Kasumi-1 (cell line): Measurements from ENCODE around the gene VSTM2A.
"Not testable (repeated sequence)": the region's sequence is repeated elsewhere in the genome, so short reads cannot be mapped to it uniquely, and the experiment has no call there.

ENCODE experiments used
- DNase-seq, 2 experiments: peaks; one replicate each; lab custom pipeline; 2025; lab: John Stamatoyannopoulos, UW

VSTM2A gene, protein sequence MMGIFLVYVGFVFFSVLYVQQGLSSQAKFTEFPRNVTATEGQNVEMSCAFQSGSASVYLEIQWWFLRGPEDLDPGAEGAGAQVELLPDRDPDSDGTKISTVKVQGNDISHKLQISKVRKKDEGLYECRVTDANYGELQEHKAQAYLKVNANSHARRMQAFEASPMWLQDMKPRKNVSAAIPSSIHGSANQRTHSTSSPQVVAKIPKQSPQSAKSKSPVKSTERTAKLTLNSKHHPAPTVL

DNA sequence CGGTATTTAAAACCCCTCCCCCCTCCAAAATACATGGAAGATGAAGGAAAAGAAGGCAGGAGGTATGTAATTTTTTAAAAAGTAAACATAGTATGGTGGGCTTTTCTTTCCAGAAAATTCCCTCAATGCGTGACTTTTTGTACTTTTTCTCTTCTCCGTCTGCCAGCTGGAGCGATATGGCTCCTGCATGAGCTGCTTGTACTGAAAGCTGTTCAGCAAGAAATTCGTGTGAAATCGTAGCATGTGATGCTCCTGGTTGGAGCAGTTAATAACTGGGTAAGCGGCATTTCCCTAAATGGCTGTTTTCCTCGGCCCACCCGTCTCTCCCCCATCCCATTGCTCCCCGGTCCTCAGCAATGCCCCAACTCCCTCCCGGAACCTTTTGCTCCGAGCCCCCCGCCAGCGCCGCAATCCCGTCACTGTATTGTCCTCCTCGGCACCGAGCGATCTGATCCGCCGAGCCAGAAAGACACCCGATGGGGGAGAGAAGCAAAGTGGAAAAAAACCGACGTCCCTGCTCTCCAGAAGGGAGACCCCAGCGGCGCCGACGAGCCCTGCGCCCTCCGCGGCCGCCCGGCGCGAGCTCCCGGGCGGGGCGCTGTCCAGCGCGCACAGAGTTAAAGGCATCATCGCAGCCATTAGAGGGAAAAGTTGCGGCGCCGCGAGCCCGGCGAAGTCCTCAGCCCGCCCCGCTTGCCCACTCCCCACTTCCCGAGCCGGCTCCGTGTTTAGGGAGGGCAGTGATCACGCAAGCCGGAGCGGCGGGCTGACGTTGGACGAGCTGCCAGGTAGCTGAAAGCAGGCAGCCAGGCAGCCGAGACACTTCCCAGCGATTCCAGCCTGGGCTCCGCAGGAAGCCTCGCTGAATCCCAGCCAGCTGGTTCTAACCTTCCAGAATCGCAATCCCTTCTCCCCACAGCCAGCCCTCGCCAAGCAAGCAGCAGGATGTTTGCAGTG lies at the start of gene VSTM2A:
TSS of gene VSTM2A (plus strand) at position 707 of the 957 bp plus-strand sequence. CDS start 356 bp downstream, outside the sequence.
- no peak for DNase-seq

DNA sequence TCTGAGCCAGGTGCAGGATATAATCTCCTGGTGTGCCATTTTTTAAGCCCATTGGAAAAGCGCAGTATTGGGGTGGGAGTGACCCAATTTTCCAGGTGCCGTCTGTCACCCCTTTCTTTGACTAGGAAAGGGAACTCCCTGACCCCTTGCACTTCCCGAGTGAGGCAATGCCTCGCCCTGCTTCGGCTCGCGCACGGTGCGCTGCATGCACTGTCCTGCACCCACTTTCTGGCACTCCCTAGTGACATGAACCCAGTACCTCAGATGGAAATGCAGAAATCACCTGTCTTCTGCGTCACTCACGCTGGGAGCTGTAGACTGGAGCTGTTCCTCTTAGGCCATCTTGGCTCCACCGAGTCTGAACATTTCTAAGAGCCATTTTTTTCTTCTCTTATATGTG lies 37.6 kb upstream of the VSTM2A start:
- DNase-seq = not testable (repeated sequence)

DNA sequence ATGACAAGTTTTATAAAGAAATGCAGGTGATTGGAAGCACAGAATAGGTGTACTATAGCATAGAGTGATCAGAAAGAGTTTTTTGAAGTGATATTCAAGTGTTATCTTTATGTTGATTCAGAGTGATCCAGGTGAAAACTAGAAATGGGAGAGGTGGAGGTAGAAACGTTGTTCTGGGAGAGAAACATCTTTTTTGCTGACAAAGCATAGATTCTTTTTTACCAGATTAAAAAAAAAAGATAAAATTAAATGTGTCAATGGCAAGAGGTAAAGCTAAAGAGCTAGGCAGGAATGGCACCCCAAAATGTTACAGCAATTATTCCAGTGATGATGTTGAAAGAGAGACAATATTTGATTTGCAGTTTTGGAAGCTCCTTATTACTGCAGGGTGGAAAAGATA lies 12.6 kb upstream of the VSTM2A start:
- no peak for DNase-seq

- no peak for DNase-seq
Observed at GRCh38 chr7:54538122-54538521, 4.1 kb upstream of the VSTM2A start.

- DNase-seq = no peak
Observed at GRCh38 chr7:54543051-54543488, 895 bp downstream of the VSTM2A start.

DNA sequence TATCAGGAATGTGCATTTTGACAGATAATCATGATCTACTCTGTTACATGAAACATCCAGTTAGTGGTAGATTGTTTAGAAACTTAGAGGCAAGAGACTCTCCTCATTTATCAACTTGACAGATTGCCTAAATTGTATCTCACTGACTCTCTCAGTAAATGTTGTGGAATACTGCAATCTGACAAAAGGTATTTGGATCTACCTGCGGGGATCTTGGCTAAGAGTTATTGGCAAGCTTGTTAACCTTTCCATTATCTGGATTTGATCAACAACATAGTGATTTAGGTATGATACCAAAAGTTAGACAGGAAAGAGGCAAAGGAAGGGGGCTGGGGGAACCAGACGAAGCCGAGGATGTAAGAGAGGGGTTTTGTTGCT lies 2.0 kb downstream of the VSTM2A start:
- DNase-seq = no peak

- no peak for DNase-seq
Observed at GRCh38 chr7:54544527-54545240, 2.5 kb downstream of the VSTM2A start.

DNA sequence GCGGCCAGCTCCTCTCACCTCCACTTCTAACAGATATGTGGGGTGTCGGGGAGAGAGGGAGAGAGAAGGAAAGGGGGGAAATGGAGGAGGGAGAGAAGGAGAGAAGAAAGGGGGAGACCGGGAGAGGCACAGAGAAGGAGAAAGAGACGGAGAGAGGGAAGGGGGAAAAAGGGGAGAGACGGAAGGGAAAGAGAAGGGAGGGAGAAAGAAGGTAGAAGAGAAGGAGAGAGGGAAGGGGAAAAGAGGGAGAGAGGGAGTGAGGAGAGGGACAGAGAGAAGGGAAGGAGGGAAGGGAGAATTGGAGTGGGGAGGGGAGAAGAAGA lies 3.0 kb downstream of the VSTM2A start:
- DNase-seq = no peak

- no peak for DNase-seq
Observed at GRCh38 chr7:54546081-54546985, 4.2 kb downstream of the VSTM2A start.

- DNase-seq = no peak
Observed at GRCh38 chr7:54546986-54547314, 4.8 kb downstream of the VSTM2A start.

- no peak for DNase-seq
Observed at GRCh38 chr7:54550471-54550870, 8.3 kb downstream of the VSTM2A start.

DNA sequence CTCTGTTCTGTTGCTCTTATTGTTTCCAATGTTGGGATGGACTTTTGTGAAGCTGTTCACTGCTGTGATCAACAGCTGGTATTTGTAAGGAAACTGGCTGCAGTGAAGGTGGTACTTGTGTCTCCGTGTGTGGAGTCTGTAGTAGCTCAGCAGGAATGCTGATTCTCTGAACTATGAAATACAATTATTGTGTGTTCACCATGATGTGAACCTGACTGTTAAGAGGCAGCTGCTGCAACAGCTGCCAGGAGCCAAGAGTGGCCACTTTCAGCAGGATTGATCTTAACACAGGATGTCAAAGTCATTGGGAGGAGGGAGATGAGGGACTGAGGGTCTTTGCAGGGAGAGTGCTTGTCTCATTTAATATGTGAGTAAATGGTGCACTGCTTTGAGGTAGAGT lies 13.9 kb downstream of the VSTM2A start:
- DNase-seq = no peak

GRCh38 chr7:54559401-54559800 lies 17.2 kb downstream of the VSTM2A start:
- no peak for DNase-seq

GRCh38 chr7:54560198-54560597 lies 18.0 kb downstream of the VSTM2A start:
- no peak for DNase-seq

GRCh38 chr7:54560723-54561122 lies 18.5 kb downstream of the VSTM2A start:
- no peak for DNase-seq

GRCh38 chr7:54563329-54563916 lies 21.2 kb downstream of the VSTM2A start:
- DNase-seq = no peak

GRCh38 chr7:54565432-54565831 lies 23.3 kb downstream of the VSTM2A start:
- DNase-seq = no peak

GRCh38 chr7:54581511-54581910 lies 39.3 kb downstream of the VSTM2A start:
- no peak for DNase-seq

DNA sequence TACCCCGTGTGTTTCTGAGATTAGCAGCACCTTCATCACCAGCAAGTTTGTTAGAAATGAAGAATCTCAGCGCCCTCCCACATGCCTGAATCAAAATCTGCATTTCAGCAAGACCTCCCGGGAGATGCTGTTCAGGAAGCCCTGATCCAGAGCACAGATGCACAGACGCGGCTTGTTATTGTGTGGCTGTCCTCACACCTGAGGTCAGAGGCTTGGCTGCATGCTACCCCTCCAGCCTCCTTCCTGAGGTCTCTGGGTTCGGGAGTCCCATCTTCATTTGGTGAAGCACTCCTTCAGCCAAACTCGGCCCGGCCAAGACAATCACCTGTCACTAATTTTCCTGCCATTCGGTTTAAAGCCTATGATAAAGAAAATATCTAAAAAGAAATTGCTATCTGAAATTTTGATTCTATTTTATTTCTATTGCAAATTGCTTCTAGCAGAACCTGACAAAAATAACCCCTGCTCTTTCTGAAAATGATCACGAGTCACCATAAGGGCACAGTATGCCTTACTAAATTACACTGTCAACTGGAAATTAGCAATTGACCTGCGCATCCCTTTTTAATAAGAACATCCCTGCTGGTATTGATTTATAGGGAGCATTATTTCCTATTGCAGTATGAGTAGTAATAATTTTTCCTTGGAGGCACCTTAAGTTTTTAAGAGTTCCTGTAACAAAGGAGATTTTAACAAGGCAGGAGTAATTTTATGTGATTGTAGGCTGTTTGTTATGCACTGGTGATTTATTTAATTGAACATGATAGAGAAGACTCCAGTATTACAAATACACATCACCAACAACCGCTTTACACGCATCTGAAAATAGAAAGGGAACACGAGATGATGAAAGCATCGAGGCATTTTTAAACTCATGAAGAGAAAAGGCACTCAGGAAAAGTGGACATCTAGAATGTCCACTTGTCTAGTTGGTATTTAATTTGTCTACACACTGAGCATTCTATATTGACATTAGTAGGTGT lies 49.5 kb downstream of the VSTM2A start:
- DNase-seq = no peak

DNA sequence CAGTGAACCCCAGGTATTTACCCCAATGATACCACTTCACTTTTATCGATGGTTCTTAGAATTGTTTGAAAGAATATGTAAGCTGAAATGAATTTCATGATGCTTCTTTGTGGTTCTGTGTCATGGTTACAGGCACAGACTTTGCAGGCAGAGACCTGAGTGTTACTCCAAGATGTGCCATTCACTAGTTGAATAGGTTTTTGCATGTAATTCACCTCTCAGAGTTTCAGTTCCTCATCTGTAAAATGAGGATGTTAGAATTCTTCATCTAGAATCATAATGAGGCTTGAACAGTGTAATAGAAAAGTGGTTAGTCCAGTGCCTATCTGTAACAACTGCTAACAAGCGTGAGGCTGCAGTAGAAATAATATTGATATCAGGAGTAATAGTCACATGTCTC lies 54.6 kb downstream of the VSTM2A start:
- DNase-seq = no peak
